ENCODE measurements around the gene NCAPG2.

DNA sequence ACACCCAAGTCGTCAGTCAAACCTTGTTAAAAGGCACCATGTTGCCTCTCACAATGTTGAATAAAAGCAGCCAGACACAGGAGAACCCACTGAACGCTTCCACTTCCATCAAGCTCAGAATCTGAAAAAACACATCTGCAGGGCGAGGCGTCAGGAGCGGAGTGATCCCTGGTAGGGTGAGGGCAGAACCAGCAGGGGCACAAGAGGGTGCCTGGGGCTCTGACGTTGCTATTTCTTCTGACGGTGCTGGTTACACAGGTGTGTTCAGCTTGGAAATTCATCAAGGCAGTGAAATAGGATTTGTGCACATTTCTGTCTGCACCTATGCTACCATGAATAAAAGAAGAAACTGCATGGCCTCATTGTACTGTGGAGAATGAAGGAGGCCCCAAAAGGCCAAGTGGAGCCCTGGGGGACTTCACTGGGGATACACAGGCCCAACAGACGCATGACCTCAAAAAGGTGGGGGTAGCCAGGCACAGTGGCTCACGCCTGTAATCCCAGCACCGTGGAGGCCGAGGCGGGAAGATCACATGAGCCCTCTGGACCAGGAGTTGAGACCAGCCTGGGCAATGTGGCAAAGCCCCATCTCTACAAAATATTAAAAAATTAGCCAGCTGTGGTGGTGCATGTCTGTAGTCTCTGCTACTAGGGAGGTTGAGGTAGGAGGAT, 19.2 kb upstream of the NCAPG2 start:
- TF ChIP-seq TARDBP (IDR thresholded peaks at IDR 0.05) (no peak), ELF4 (IDR thresholded peaks at IDR 0.05) (no peak), BHLHE40 (IDR thresholded peaks at IDR 0.05; ENCODE audit: borderline replicate concordance) (no peak)

Measured in HEK293T (cell line).